Stomach (tissue), 9 donors: Measurements from ENCODE around the gene SKOR2. TPM values are rescaled to one million over a fixed set of nuclear protein-coding genes. Genes with fewer than 3 reads are reported as not detected.

Experiments
- DNase-seq, 2 donors: peaks; one replicate each; pipeline versions ENCODE4 v3.0.0 to v3.0.0-alpha.2; 2013 to 2019
- H3K27ac ChIP-seq, 5 donors: fragments of 200-600 bp in 4 of 5; sonication (generic) in 4 of 5; one replicate each; pipeline ENCODE4 v1.5.1; 2013 to 2019; ENCODE audit warnings: mild to moderate bottlenecking in 1 of 5, moderate library complexity in 1 of 5
- H3K27me3 ChIP-seq, 3 donors: fragments of 200-600 bp; sonication (generic); one replicate each; pipeline ENCODE4 v1.5.1; 2017 to 2019; ENCODE audit warnings: mixed run types in 1 of 3
- H3K36me3 ChIP-seq, 4 donors: fragments of 200-600 bp; sonication (generic); 1 replicate in 3 of 4; 2 replicates in 1 of 4; pipeline ENCODE4 v1.5.1; 2016 to 2019
- H3K4me1 ChIP-seq, 4 donors: fragments of 200-600 bp; sonication (generic); one replicate each; pipeline ENCODE4 v1.5.1; 2016 to 2019
- H3K4me3 ChIP-seq, 4 donors: fragments of 200-600 bp; sonication (generic) in 3 of 4; one replicate each; pipeline ENCODE4 v1.5.1; 2016 to 2019; ENCODE audit warnings: mild to moderate bottlenecking in 1 of 4
- H3K9me3 ChIP-seq, 4 donors: fragments of 200-600 bp; sonication (generic); one replicate each; pipeline ENCODE4 v1.5.1; 2016 to 2019
- CTCF ChIP-seq, 7 experiments: fragments of 450-650 bp in 4 of 7; fragments of 200-600 bp in 3 of 7; sonication (generic) in 3 of 7; IDR thresholded peaks; one replicate each; pipeline ENCODE4 v1.5.1; 2016 to 2019; ENCODE audit warnings: antibody characterized with exemption in 7 of 7, control low read depth in 2 of 7, mild to moderate bottlenecking in 1 of 7
- EP300 ChIP-seq: sonication (generic); formaldehyde crosslinking; IDR thresholded peaks from one replicate; pipeline ENCODE4 v1.6.1; 2017; ENCODE audit warnings: antibody characterized with exemption
- POLR2A ChIP-seq, 4 donors: fragments of 450-650 bp; IDR thresholded peaks; one replicate each; pipeline ENCODE4 v1.6.1; 2016; ENCODE audit warnings: antibody characterized with exemption in 4 of 4, control low read depth in 2 of 4, mild to moderate bottlenecking in 1 of 4, moderate library complexity in 1 of 4
- POLR2AphosphoS5 ChIP-seq, 3 donors: sonication (generic); formaldehyde crosslinking; IDR thresholded peaks; one replicate each; pipeline ENCODE4 v1.6.1; 2016; ENCODE audit warnings: antibody characterized with exemption in 3 of 3
- WGBS, 5 donors: extraction: QIAGEN DNeasy Blood & Tissue Kit in 3 of 5; methylation state at CpG; one replicate each; pipeline versions ENCODE4 v1.1.5 to v1.1.7; 2013 to 2018; 5-methylcytosine and 5-hydroxymethylcytosine counted together
- intact Hi-C: fragments of 100-400 bp; cut with DNase I; formaldehyde crosslinking; loops from one replicate; pipeline ENCODE4 v1.15.1; 2023; ENCODE audit warnings: low total_unique reads
- polyA plus RNA-seq, 3 donors: library from polyadenylated mRNA; stranded (reverse); fragments of 200-250 nt; gene quantifications; one replicate each; pipeline ENCODE4 v1.2.3, GENCODE V29; 2013
- total RNA-seq, 5 donors: library from RNA; depleted of rRNA; stranded (reverse); fragments of >200 nt; gene quantifications; one replicate each; pipeline versions ENCODE4 v1.1.0 to v1.2.3, GENCODE V29; 2014 to 2016
- donor health status: healthy with polysubstance abuse.
- donor health status: Bipolar disorder and iron deficiency.
- donor health status: healthy.

Gene SKOR2
- total and polyA plus RNA-seq, 8 donors, result not detected

GRCh38 chr18:47265197-47265596 lies 13.7 kb upstream of the SKOR2 start:
- Histone ChIP-seq H3K9me3 (peaks cover 0 to 12% (median 7%) of the 10 kb centered on the region in 4 donors), H3K27ac (no peak overlapping the region), H3K36me3 (no peaks in the 10 kb centered on the region), H3K27me3 (peaks cover 27 to 66% (median 53%) of the 10 kb centered on the region in 3 donors), H3K4me3 (no peak overlapping the region), H3K4me1 (peaks cover 11 to 27% (median 19%) of the 10 kb centered on the region in 4 donors)
- TF ChIP-seq POLR2AphosphoS5 (IDR thresholded peaks at IDR 0.05), result no peak
- TF ChIP-seq POLR2A (IDR thresholded peaks at IDR 0.05), result no peak
- TF ChIP-seq CTCF (IDR thresholded peaks at IDR 0.05), result no peak
- no peak for TF ChIP-seq EP300
- WGBS, 5 donors, result 26 to 56% (median 51%) methylated on average over 1 of the region's 1 CpG
- no peak for DNase-seq
- intact Hi-C loops, result no loop called here

GRCh38 chr18:47264308-47264700 lies 12.8 kb upstream of the SKOR2 start:
- H3K36me3 ChIP-seq, result no peaks in the 10 kb centered on the region
- peak overlapping the region in 2 of 4 donors; percentile 24 to 28 for H3K4me3 ChIP-seq
- peaks cover 0 to 21% (median 9%) of the 10 kb centered on the region in 4 donors for H3K9me3 ChIP-seq
- no peak for DNase-seq
- no peak overlapping the region for H3K27ac ChIP-seq
- H3K4me1 ChIP-seq, result peaks cover 11 to 27% (median 19%) of the 10 kb centered on the region in 4 donors
- intact Hi-C loops, result no loop called here
- no peak for TF ChIP-seq EP300
- no peak for TF ChIP-seq POLR2A (IDR thresholded peaks at IDR 0.05)
- no peak for TF ChIP-seq CTCF (IDR thresholded peaks at IDR 0.05)
- no peak for TF ChIP-seq POLR2AphosphoS5 (IDR thresholded peaks at IDR 0.05)
- H3K27me3 ChIP-seq, result peaks cover 27 to 75% (median 62%) of the 10 kb centered on the region in 3 donors
- 5 to 15% (median 10%) methylated on average over 10 of the region's 10 CpGs for WGBS, 5 donors

- Histone ChIP-seq H3K9me3 (peaks cover 0 to 25% (median 9%) of the 10 kb centered on the region in 4 donors), H3K4me3 (peak overlapping the region; percentile 3 to 28 (median 16))
- 4 to 9% (median 6%) methylated on average over 31 to 69 of the region's 69 CpGs for WGBS, 5 donors
Measured at GRCh38 chr18:47263430-47264307, 12.2 kb upstream of the SKOR2 start.

GRCh38 chr18:47263150-47263429 lies 11.6 kb upstream of the SKOR2 start:
- intact Hi-C loops, result no loop called here

More at GRCh38 chr18:47263430-47264307, 12.2 kb upstream of the SKOR2 start:
- DNase-seq, result no peak
- TF ChIP-seq CTCF (IDR thresholded peaks at IDR 0.05) (no peak), POLR2AphosphoS5 (IDR thresholded peaks at IDR 0.05) (no peak), EP300 (no peak), POLR2A (IDR thresholded peaks at IDR 0.05) (no peak)
- Histone ChIP-seq H3K36me3 (no peaks in the 10 kb centered on the region), H3K4me1 (peaks cover 11 to 27% (median 19%) of the 10 kb centered on the region in 4 donors), H3K27ac (no peak overlapping the region), H3K27me3 (peaks cover 27 to 81% (median 67%) of the 10 kb centered on the region in 3 donors)
- intact Hi-C loops, result no loop called here

More at GRCh38 chr18:47263150-47263429, 11.6 kb upstream of the SKOR2 start:
- Histone ChIP-seq H3K4me1 (peaks cover 11 to 27% (median 19%) of the 10 kb centered on the region in 4 donors), H3K27ac (no peak overlapping the region), H3K4me3 (peak overlapping the region; percentile 3 to 28 (median 16)), H3K9me3 (peaks cover 0 to 25% (median 9%) of the 10 kb centered on the region in 4 donors), H3K36me3 (no peaks in the 10 kb centered on the region), H3K27me3 (peaks cover 27 to 87% (median 67%) of the 10 kb centered on the region in 3 donors)
- TF ChIP-seq POLR2AphosphoS5 (IDR thresholded peaks at IDR 0.05), result no peak
- TF ChIP-seq EP300, result no peak
- TF ChIP-seq POLR2A (IDR thresholded peaks at IDR 0.05), result no peak
- TF ChIP-seq CTCF (IDR thresholded peaks at IDR 0.05), result no peak
- DNase-seq, result no peak
- WGBS, 5 donors, result 6 to 9% (median 7%) methylated on average over 9 to 16 of the region's 16 CpGs
